Measurements from ENCODE around the gene RBKS. TPM values are rescaled to one million over a fixed set of nuclear protein-coding genes. Genes with fewer than 3 reads are reported as not detected.

Gene RBKS
- polyA plus RNA-seq, 1 donor (not counting 4 experiments of a cell fraction or from before 2014, with no cell fraction given) = 1.9 TPM

GRCh38 chr2:27754138-27754588 is 136.0 kb downstream of the RBKS start:
- dilution Hi-C loops (cut with MboI; ENCODE audit: extremely low pct_ligation_motif_present, low sequenced_read_pairs) = no loop called here
- peak; percentile 64 for FAIRE-seq

DNA sequence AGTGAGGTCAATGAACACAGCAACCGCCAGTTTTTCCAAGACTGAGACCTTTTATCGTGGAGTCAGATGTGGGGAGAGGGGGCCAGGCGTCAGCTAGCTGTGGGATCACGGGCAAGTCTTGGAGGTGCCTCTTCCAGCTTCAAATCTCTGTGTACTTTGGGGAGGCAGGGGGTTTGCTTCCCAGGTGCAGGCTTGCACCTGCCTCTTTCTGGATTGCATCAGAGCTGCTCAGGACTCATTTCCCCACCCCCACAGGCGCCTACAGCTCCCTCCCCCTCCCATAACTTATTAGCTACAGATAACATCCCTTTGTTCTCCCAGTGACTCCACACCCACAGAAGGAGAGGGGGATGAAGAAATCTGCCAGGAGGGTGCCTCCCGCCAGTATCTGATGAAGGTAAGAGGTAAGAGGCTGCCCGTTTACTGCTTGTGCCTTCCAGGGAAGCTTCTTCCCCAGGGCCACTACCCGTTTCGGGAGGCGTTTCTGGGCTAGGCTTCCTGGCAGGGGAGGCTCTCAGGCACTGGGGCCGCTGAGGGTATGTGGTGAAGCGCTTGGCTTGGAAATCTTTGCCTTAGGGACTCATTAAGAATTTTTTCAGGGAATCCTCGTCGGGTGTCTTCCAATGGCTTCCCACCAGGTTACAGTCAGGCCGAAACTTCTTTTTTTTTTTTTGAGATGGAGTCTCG is 137.5 kb downstream of the RBKS start:
- DNase-seq (ENCODE audit: low read depth, low spot score) (no peak), FAIRE-seq (no peak)
- Histone ChIP-seq H4K20me1 (ENCODE audit: control insufficient read depth, extremely low read depth, insufficient read depth, low read length) (no peaks in the 10 kb centered on the region), H3K9ac (ENCODE audit: control insufficient read depth, extremely low read depth, insufficient read depth, low read length) (peak overlapping the region; percentile 83), H3K9me1 (ENCODE audit: control insufficient read depth, extremely low read depth, insufficient read depth, low read length) (no peaks in the 10 kb centered on the region), H3K79me2 (ENCODE audit: control insufficient read depth, insufficient read depth, low read length) (no peaks in the 10 kb centered on the region), H3K27ac (ENCODE audit: control insufficient read depth, insufficient read depth, low read length) (peak overlapping the region; percentile 78), H3K4me2 (ENCODE audit: control insufficient read depth, extremely low read depth, insufficient read depth, low read depth, low read length) (peak overlapping the region; percentile 82), H3K36me3 (ENCODE audit: control insufficient read depth in 2 of 2, extremely low read depth in 1 of 2, insufficient read depth in 2 of 2, low read length in 2 of 2) (no peaks in the 10 kb centered on the region), H3K4me1 (ENCODE audit: control insufficient read depth, extremely low read depth, insufficient read depth, low read length) (peaks cover 24% of the 10 kb centered on the region), H3K4me3 (ENCODE audit: control insufficient read depth in 2 of 3, extremely low read depth in 1 of 3, insufficient read depth in 2 of 3, low read depth in 1 of 3, low read length in 3 of 3) (peak overlapping the region; percentile 26 to 65 (median 43)), H2AFZ (ENCODE audit: control insufficient read depth, low read length) (peak overlapping the region; percentile 87), H3K27me3 (ENCODE audit: control insufficient read depth, extremely low read depth, insufficient read depth, low read length) (no peaks in the 10 kb centered on the region), H3K9me3 (ENCODE audit: control insufficient read depth, low read depth, low read length) (no peaks in the 10 kb centered on the region)
- dilution Hi-C loops (cut with MboI; ENCODE audit: extremely low pct_ligation_motif_present, low sequenced_read_pairs) = no loop called here
- TF ChIP-seq CTCF (optimal IDR thresholded peaks at IDR 0.05 in 1 of 3, IDR thresholded peaks at IDR 0.05 in 1 of 3, conservative IDR thresholded peaks at IDR 0.05 in 1 of 3; ENCODE audit: extremely low read depth in 1 of 3, insufficient read depth in 2 of 3, low read length in 3 of 3) = no peak

More at GRCh38 chr2:27754138-27754588, 136.0 kb downstream of the RBKS start:
- no peaks in the 10 kb centered on the region for H3K36me3 ChIP-seq (ENCODE audit: control insufficient read depth in 2 of 2, extremely low read depth in 1 of 2, insufficient read depth in 2 of 2, low read length in 2 of 2)
- no peaks in the 10 kb centered on the region for H3K79me2 ChIP-seq (ENCODE audit: control insufficient read depth, insufficient read depth, low read length)
- H3K4me3 ChIP-seq (ENCODE audit: control insufficient read depth in 2 of 3, extremely low read depth in 1 of 3, insufficient read depth in 2 of 3, low read depth in 1 of 3, low read length in 3 of 3) = peak overlapping the region in 1 of 3 experiments; percentile 65
- no peak overlapping the region for H2AFZ ChIP-seq (ENCODE audit: control insufficient read depth, low read length)
- H3K9me3 ChIP-seq (ENCODE audit: control insufficient read depth, low read depth, low read length) = no peaks in the 10 kb centered on the region
- peak overlapping the region; percentile 82 for H3K4me2 ChIP-seq (ENCODE audit: control insufficient read depth, extremely low read depth, insufficient read depth, low read depth, low read length)
- peaks cover 24% of the 10 kb centered on the region for H3K4me1 ChIP-seq (ENCODE audit: control insufficient read depth, extremely low read depth, insufficient read depth, low read length)
- H3K27ac ChIP-seq (ENCODE audit: control insufficient read depth, insufficient read depth, low read length) = no peak overlapping the region
- H4K20me1 ChIP-seq (ENCODE audit: control insufficient read depth, extremely low read depth, insufficient read depth, low read length) = no peaks in the 10 kb centered on the region
- TF ChIP-seq CTCF (optimal IDR thresholded peaks at IDR 0.05 in 1 of 3, IDR thresholded peaks at IDR 0.05 in 1 of 3, conservative IDR thresholded peaks at IDR 0.05 in 1 of 3; ENCODE audit: extremely low read depth in 1 of 3, insufficient read depth in 2 of 3, low read length in 3 of 3) (peak; percentile 91 to 99 (median 99)), EZH2 (IDR thresholded peaks at IDR 0.05; ENCODE audit: low read length) (no peak)
- no peak overlapping the region for H3K9ac ChIP-seq (ENCODE audit: control insufficient read depth, extremely low read depth, insufficient read depth, low read length)
- DNase-seq (ENCODE audit: low read depth, low spot score) = peak; percentile 35
- H3K9me1 ChIP-seq (ENCODE audit: control insufficient read depth, extremely low read depth, insufficient read depth, low read length) = no peaks in the 10 kb centered on the region
- no peaks in the 10 kb centered on the region for H3K27me3 ChIP-seq (ENCODE audit: control insufficient read depth, extremely low read depth, insufficient read depth, low read length)

Data from keratinocyte (primary cell).